LNCAP (cell line): ENCODE results near the gene RPL38.

Source experiments
- CTCF ChIP-seq: fragments of 450-650 bp; IDR thresholded peaks from 2 replicates; pipeline ENCODE4 v1.5.1; 2017; ENCODE audit warnings: mild to moderate bottlenecking

The RPL38 gene

GRCh38 chr17:74202938-74203337 is 540 bp upstream of the RPL38 start:
- TF ChIP-seq CTCF = no peak

GRCh38 chr17:74204474-74204873 is 996 bp downstream of the RPL38 start:
- no peak for TF ChIP-seq CTCF

GRCh38 chr17:74205274-74205673 is 1.8 kb downstream of the RPL38 start:
- TF ChIP-seq CTCF = no peak

- TF ChIP-seq CTCF = no peak
Measured at GRCh38 chr17:74206332-74206818, 2.9 kb downstream of the RPL38 start.

GRCh38 chr17:74210191-74211140 is 7.0 kb downstream of the RPL38 start:
- peak; percentile 99 for TF ChIP-seq CTCF

GRCh38 chr17:74211141-74211911 is 7.8 kb downstream of the RPL38 start:
- no peak for TF ChIP-seq CTCF

- no peak for TF ChIP-seq CTCF
Measured at GRCh38 chr17:74211912-74212208, 8.4 kb downstream of the RPL38 start.
